Pancreas (tissue), 10 donors: ENCODE results near the gene FTCD. TPM values are rescaled to one million over a fixed set of nuclear protein-coding genes. Genes with fewer than 3 reads are reported as not detected.
"Not testable (repeated sequence)": the region's sequence is repeated elsewhere in the genome, so short reads cannot be mapped to it uniquely, and the experiment has no call there.

ENCODE experiments used
- ATAC-seq, 4 donors: fragments of 200-7000 bp; cut with Tn5 transposase; one replicate each; pipeline versions ENCODE4 v1.8.0 to v1.9.1; 2020; ENCODE audit warnings: mild to moderate bottlenecking in 4 of 4, moderate library complexity in 4 of 4
- DNase-seq, 6 donors: peaks; one replicate each; pipeline ENCODE4 v3.0.0-alpha.2; 2020
- FAIRE-seq: peaks from 2 replicates; lab custom pipeline; 2012; peaks lifted over from hg19 to GRCh38; lab: Jason Lieb, UNC
- H3K27ac ChIP-seq, 4 donors: fragments of 200-600 bp; sonication (generic); 1 replicate in 3 of 4; 2 replicates in 1 of 4; pipeline versions ENCODE4 v1.5.0 to v1.8.0; 2020
- H3K27me3 ChIP-seq, 4 donors: fragments of 200-600 bp; one replicate each; pipeline ENCODE4 v1.8.0; 2021
- H3K36me3 ChIP-seq, 3 donors: fragments of 200-600 bp; sonication (generic) in 1 of 3; one replicate each; pipeline versions ENCODE4 v1.5.0 to v1.8.0; 2020 to 2021
- H3K4me1 ChIP-seq, 3 donors: fragments of 200-600 bp; one replicate each; pipeline ENCODE4 v1.8.0; 2021
- H3K4me3 ChIP-seq, 4 donors: fragments of 200-600 bp; sonication (generic) in 2 of 4; one replicate each; pipeline versions ENCODE4 v1.5.0 to v1.8.0; 2020 to 2021
- H3K9me3 ChIP-seq, 4 donors: fragments of 200-600 bp; one replicate each; pipeline ENCODE4 v1.8.0; 2021
- CTCF ChIP-seq, 4 donors: fragments of 200-600 bp; sonication (generic) in 3 of 4; IDR thresholded peaks; one replicate each; pipeline versions ENCODE4 v1.5.0 to v1.8.0; 2021; ENCODE audit warnings: antibody characterized with exemption in 4 of 4
- WGBS, 2 donors: extraction: QIAGEN DNeasy Blood & Tissue Kit; methylation state at CpG; one replicate each; pipeline ENCODE4 v1.1.7; 2013; 5-methylcytosine and 5-hydroxymethylcytosine counted together
- intact Hi-C, 3 donors: fragments of 100-400 bp; cut with DNase I; formaldehyde crosslinking; loops; one replicate each; pipeline versions ENCODE4 v1.11.1 to v1.14.2; 2022
- polyA plus RNA-seq, 2 donors: library from polyadenylated mRNA; stranded (reverse); fragments of 200-250 nt; gene quantifications; one replicate each; pipeline ENCODE4 v1.2.3, GENCODE V29; 2013
- total RNA-seq, 6 donors: library from RNA; stranded (reverse); fragmentation: NEBNext Ultra II Directional in 4 of 6; extraction: Animal tissue kit (Norgen Biotek cat#: 25700) in 4 of 6; gene quantifications; one replicate each; pipeline versions ENCODE4 v1.2.1 to v1.2.4, GENCODE V29; 2021 to 2023
- donor health status: healthy with polysubstance abuse.
- donor health status: DM: no; HTN: no; CAD: no; lungs with moderate emphysema.
- donor health status: DM: no; HTN: no; CAD: no.
- donor health status: control.
- donor health status: control.
- donor health status: Bipolar disorder and iron deficiency.
- donor health status: DM: yes; HTN: yes; CAD: no.
- donor health status: DM: no; HTN: no; CAD: no.
- donor health status: DM: no; HTN: no; CAD: no.
- donor health status: DM: yes; HTN: yes; CAD: no.

Gene FTCD
- total and polyA plus RNA-seq, 8 donors: 0.31 to 14.0 (median 0.54) TPM

DNA sequence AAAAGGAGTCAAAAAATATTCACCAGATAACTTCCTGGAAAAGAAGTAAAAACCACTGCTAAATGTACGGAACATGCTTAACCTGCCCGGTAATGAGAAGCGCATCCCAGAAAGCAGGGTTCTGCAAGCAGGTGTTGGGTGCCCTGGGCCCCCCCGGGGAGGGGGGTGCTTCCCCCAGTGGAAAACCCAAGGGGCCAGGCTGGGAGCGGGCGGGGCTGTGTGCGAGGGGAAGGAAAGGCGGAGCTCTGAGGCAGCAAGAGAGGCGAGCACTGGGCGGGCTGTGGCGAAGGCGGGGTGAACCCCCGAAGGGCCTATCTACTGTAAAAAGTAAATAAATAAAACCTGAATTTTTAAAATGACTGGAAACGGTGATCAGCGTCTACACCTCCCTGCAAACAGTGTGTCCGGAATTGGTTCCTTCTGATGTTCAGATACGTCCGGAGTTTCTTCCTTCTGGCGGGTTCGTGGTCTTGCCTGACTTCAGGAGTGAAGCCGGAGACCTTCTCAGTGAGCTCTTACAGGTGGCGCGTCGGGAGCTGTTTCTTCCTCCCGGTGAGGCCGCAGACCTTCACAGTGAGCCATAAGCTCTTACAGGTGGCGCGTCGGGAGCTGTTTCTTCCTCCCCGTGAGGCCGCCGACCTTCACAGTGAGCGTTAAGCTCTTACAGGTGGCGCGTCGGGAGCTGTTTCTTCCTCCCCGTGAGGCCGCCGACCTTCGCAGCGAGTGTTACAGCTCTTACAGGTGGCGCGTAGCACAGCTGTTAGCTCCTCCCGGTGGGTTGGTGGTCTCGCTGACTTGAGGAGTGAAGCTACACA lies 13.4 kb downstream of the FTCD start:
- no peak for TF ChIP-seq CTCF (IDR thresholded peaks at IDR 0.05)
- ATAC-seq (no peak), DNase-seq (peak in 3 of 6 donors; percentile 23 to 60 (median 24)), FAIRE-seq (no peak)
- Histone ChIP-seq H3K9me3 (no peaks in the 10 kb centered on the region), H3K36me3 (no peaks in the 10 kb centered on the region), H3K4me3 (no peak overlapping the region), H3K27ac (no peak overlapping the region), H3K27me3 (no peaks in the 10 kb centered on the region), H3K4me1 (no peaks in the 10 kb centered on the region)
- intact Hi-C loops: no loop called here
- WGBS, 2 donors: 87 to 90% methylated on average over 45 of the region's 45 CpGs

DNA sequence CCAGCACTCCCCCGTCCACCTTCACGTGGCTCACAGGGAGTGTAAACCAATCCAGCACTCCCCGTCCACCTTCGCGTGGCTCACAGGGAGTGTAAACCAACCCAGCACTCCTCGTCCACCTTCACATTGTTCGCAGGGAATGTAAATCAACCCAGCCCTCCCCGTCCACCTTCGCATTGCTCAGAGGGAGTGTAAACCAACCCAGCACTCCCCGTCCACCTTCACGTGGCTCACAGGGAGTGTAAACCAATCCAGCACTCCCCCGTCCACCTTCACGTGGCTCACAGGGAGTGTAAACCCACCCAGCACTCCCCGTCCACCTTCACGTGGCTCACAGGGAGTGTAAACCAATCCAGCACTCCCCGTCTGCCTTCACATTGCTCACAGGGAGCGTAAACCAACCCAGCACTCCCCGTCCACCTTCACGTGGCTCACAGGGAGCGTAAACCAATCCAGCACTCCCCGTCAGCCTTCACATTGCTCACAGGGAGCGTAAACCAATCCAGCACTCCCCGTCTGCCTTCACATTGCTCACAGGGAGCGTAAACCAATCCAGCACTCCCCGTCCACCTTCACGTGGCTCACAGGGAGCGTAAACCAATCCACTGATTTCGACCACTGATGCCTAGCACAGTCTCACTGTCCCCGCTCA lies 14.9 kb downstream of the FTCD start:
- peak in 2 of 6 donors; percentile 11 to 26 for DNase-seq
- H3K27ac ChIP-seq, FAIRE-seq, H3K4me1 ChIP-seq, H3K36me3 ChIP-seq, H3K9me3 ChIP-seq, ATAC-seq, H3K4me3 ChIP-seq, intact Hi-C loops, H3K27me3 ChIP-seq: not testable (repeated sequence)
- 19 to 26% methylated on average over 29 of the region's 29 CpGs for WGBS, 2 donors

DNA sequence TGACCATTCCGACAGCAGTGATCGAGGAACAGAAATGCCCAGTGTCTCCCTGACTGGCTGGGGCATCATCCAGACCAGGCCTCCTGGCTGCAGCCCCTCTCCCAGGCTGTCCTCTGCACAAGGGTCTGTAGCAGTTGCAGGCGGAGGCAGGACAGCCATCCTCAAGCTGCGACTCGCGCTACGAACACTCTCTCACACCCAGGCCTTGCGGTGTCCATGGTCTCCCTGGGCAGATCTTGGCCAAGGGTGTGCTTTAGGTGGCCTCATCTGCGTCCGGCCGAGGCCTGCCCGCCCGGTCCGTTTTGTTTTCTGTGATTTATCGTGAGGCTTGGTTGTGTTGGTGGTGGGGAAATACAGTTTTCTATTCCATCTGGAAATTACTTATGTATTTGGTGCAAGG lies 15.7 kb downstream of the FTCD start:
- Histone ChIP-seq H3K9me3 (no peaks in the 10 kb centered on the region), H3K4me1 (no peaks in the 10 kb centered on the region), H3K27ac (no peak overlapping the region), H3K27me3 (no peaks in the 10 kb centered on the region), H3K4me3 (no peak overlapping the region), H3K36me3 (no peaks in the 10 kb centered on the region)
- no peak for ATAC-seq
- no peak for TF ChIP-seq CTCF (IDR thresholded peaks at IDR 0.05)
- intact Hi-C loops: no loop called here
- FAIRE-seq: no peak
- WGBS, 2 donors: 77 to 90% methylated on average over 15 of the region's 15 CpGs
- peak in 1 of 6 donors; percentile 33 for DNase-seq

GRCh38 chr21:46138383-46138970 lies 16.9 kb downstream of the FTCD start:
- Histone ChIP-seq H3K27me3 (no peaks in the 10 kb centered on the region), H3K4me3 (no peak overlapping the region), H3K36me3 (no peaks in the 10 kb centered on the region), H3K4me1 (no peaks in the 10 kb centered on the region), H3K27ac (no peak overlapping the region), H3K9me3 (no peaks in the 10 kb centered on the region)
- ATAC-seq (no peak), FAIRE-seq (no peak), DNase-seq (peak in 1 of 6 donors; percentile 60)
- intact Hi-C loops: no loop called here
- TF ChIP-seq CTCF (IDR thresholded peaks at IDR 0.05): no peak
- WGBS, 2 donors: 69 to 83% methylated on average over 28 of the region's 28 CpGs

DNA sequence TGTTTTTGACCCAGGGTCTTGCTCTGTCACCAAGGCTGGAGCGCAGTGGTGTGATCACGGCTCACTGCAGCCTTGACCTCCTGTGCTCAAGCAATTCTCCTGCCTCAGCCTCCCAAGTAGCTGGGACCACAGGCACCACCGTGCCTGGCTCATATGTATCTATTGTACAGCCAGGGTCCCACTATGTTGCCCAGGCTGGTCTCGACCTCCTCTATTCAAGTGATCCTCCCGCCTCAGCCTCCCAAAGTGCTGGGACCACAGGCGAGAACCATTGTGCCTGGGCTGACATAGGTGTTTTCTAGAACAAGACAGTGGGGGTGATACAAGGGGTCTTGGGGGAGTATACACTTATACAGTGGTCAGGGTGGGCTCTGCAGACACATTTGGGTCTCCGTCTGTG lies 17.5 kb downstream of the FTCD start:
- TF ChIP-seq CTCF (IDR thresholded peaks at IDR 0.05): no peak
- no peak for ATAC-seq
- FAIRE-seq: no peak
- H3K27ac ChIP-seq: no peak overlapping the region
- no peaks in the 10 kb centered on the region for H3K4me1 ChIP-seq
- DNase-seq: peak in 1 of 6 donors; percentile 27
- H3K27me3 ChIP-seq: no peaks in the 10 kb centered on the region
- H3K36me3 ChIP-seq: no peaks in the 10 kb centered on the region
- H3K4me3 ChIP-seq: no peak overlapping the region
- intact Hi-C loops: no loop called here
- no peaks in the 10 kb centered on the region for H3K9me3 ChIP-seq
- WGBS, 2 donors: 51 to 72% methylated on average over 7 of the region's 7 CpGs
